Ovary (tissue), 9 donors: Measurements from ENCODE around the gene CSTPP1. TPM values are rescaled to one million over a fixed set of nuclear protein-coding genes. Genes with fewer than 3 reads are reported as not detected.

Source experiments
- DNase-seq, 5 donors: peaks; one replicate each; pipeline ENCODE4 v3.0.0-alpha.2; 2019 to 2020
- H3K27ac ChIP-seq, 2 donors: fragments of 200-600 bp; one replicate each; pipeline versions ENCODE4 v1.5.1 to v1.8.0; 2019 to 2022
- H3K27me3 ChIP-seq: fragments of 200-600 bp; one replicate; pipeline ENCODE4 v1.8.0; 2022
- H3K36me3 ChIP-seq: fragments of 200-600 bp; sonication (generic); one replicate; pipeline ENCODE4 v1.5.1; 2019
- H3K4me1 ChIP-seq: one replicate; pipeline ENCODE4 v1.8.1; 2013; ENCODE audit warnings: mild to moderate bottlenecking, moderate library complexity; ENCODE audit not compliant: insufficient read depth
- H3K4me3 ChIP-seq: fragments of 200-600 bp; sonication (generic); one replicate; pipeline ENCODE4 v1.5.1; 2017
- H3K9me3 ChIP-seq, 2 donors: fragments of 200-600 bp in 1 of 2; sonication (generic) in 1 of 2; one replicate each; pipeline versions ENCODE4 v1.5.1 to v1.8.1; 2013 to 2019; ENCODE audit warnings: mild to moderate bottlenecking in 1 of 2, moderate library complexity in 1 of 2
- EP300 ChIP-seq: sonication (generic); formaldehyde crosslinking; IDR thresholded peaks from one replicate; pipeline ENCODE4 v1.6.1; 2017; ENCODE audit warnings: antibody characterized with exemption
- POLR2A ChIP-seq: fragments of 450-650 bp; IDR thresholded peaks from one replicate; pipeline ENCODE4 v1.6.1; 2017; ENCODE audit warnings: antibody characterized with exemption, mild to moderate bottlenecking, moderate library complexity
- WGBS, 3 donors: extraction: QIAGEN DNeasy Blood & Tissue Kit in 1 of 3; methylation state at CpG; one replicate each; pipeline versions ENCODE4 v1.1.5 to v1.1.7; 2013 to 2017; 5-methylcytosine and 5-hydroxymethylcytosine counted together
- intact Hi-C, 4 donors: fragments of 100-400 bp; cut with DNase I; formaldehyde crosslinking; loops; one replicate each; pipeline versions ENCODE4 v1.11.0 to v1.15.1; 2022 to 2023
- polyA plus RNA-seq, 2 donors: library from polyadenylated mRNA; stranded (reverse); fragments of 200-250 nt in 1 of 2; fragments of 350-450 nt in 1 of 2; fragmentation: Illumina TruSeq in 1 of 2; extraction: RNeasy Lipid Tissue Mini Kit (QIAGEN cat#74804) in 1 of 2; gene quantifications; one replicate each; pipeline ENCODE4 v1.2.3, GENCODE V29; 2013 to 2014
- total RNA-seq, 7 donors: library from RNA; depleted of rRNA in 2 of 7; stranded (reverse); fragments of >200 nt in 2 of 7; fragmentation: NEBNext Ultra II Directional in 3 of 7; extraction: Animal tissue kit (Norgen Biotek cat#: 25700) in 3 of 7; gene quantifications; one replicate each; pipeline versions ENCODE4 v1.1.0 to v1.2.4, GENCODE V29; 2016 to 2023
- TF ChIP-seq, protein P1 (sequence below), 3 donors: fragments of 450-650 bp in 2 of 3; fragments of 200-600 bp in 1 of 3; IDR thresholded peaks; one replicate each; pipeline versions ENCODE4 v1.5.1 to v1.8.0; 2016 to 2022; ENCODE audit warnings: antibody characterized with exemption in 3 of 3, mild to moderate bottlenecking in 1 of 3
- donor health status: DM: no; HTN: no; CAD: no; lungs with moderate emphysema.
- donor health status: DM: no; HTN: no; CAD: no.
- donor health status: Bipolar disorder and iron deficiency.
- donor health status: DM: yes; HTN: yes; CAD: no.
- donor health status: DM: no; HTN: no; CAD: no.
- donor health status: DM: yes; HTN: yes; CAD: no.

CSTPP1 gene
- total and polyA plus RNA-seq, 9 donors: 20.3 to 42.6 (median 25.6) TPM

DNA sequence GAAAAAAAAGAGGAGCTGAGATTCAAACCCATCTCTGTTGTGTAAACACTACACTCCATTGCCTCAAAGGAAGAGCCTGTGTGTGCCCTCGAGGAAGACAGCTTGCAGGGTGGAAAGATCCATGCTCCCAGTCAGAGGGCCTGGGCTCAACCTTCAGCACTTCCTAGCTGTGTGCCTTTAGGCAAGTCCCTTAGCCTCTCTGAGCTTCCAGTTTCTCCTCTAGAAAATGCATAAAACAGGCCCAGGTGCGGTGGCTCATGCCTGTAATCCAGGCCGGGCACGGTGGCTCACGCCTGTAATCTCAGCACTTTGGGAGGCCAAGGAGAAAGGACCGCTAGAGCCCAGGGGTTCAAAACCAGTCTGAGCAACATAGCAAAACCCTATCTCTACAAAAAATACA is 244.7 kb downstream of the CSTPP1 start:
- Histone ChIP-seq H3K36me3 (no peaks in the 10 kb centered on the region), H3K9me3 (no peaks in the 10 kb centered on the region), H3K4me3 (no peak overlapping the region), H3K27me3 (no peaks in the 10 kb centered on the region), H3K27ac (no peak overlapping the region), H3K4me1 (peaks cover 13% of the 10 kb centered on the region)
- intact Hi-C loops: loop anchor here in 2 of 4 donors (5.0 to 10.0 kb wide), 3 partner anchors 76 to 234 kb away; partner anchors contain the start of genes MYBPC3 (in 1 of the 2) and NR1H3 (in 1 of the 2)
- no peak for DNase-seq
- WGBS, 3 donors: 83 to 90% (median 88%) methylated on average over 6 of the region's 6 CpGs
- TF ChIP-seq, protein P1, sequence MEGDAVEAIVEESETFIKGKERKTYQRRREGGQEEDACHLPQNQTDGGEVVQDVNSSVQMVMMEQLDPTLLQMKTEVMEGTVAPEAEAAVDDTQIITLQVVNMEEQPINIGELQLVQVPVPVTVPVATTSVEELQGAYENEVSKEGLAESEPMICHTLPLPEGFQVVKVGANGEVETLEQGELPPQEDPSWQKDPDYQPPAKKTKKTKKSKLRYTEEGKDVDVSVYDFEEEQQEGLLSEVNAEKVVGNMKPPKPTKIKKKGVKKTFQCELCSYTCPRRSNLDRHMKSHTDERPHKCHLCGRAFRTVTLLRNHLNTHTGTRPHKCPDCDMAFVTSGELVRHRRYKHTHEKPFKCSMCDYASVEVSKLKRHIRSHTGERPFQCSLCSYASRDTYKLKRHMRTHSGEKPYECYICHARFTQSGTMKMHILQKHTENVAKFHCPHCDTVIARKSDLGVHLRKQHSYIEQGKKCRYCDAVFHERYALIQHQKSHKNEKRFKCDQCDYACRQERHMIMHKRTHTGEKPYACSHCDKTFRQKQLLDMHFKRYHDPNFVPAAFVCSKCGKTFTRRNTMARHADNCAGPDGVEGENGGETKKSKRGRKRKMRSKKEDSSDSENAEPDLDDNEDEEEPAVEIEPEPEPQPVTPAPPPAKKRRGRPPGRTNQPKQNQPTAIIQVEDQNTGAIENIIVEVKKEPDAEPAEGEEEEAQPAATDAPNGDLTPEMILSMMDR (IDR thresholded peaks at IDR 0.05): no peak
- no peak for TF ChIP-seq POLR2A
- no peak for TF ChIP-seq EP300

DNA sequence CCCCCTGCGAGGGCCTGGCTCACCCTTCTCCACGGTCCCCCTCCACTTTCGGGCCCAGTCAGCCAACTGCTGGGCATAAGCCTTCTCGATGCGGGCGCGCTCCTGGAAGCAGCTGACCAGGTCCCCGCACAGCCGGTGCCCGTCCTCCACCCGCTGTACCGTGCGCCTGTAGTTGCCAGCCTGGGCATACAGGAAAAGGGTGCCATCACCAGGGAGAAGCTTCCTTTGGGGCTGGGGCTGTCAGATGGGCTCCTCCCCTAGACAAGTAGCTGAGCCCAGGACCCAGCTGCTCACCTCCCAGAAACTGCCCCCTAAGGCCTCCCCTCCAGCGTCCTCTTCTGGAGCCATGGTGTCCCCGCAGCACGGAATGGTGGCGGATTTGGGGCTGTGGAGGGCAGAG is 245.8 kb downstream of the CSTPP1 start:
- TF ChIP-seq, protein P1 (IDR thresholded peaks at IDR 0.05): no peak
- TF ChIP-seq POLR2A (no peak), EP300 (no peak)
- no peak for DNase-seq
- no peaks in the 10 kb centered on the region for H3K9me3 ChIP-seq
- H3K4me1 ChIP-seq: peaks cover 16% of the 10 kb centered on the region
- no peaks in the 10 kb centered on the region for H3K36me3 ChIP-seq
- intact Hi-C loops: loop anchor here in 2 of 4 donors (5.0 to 10.0 kb wide), 3 partner anchors 75 to 232 kb away; partner anchors contain the start of genes MYBPC3 (in 1 of the 2) and NR1H3 (in 1 of the 2)
- WGBS, 3 donors: 93 to 97% (median 94%) methylated on average over 17 of the region's 17 CpGs
- no peak overlapping the region for H3K4me3 ChIP-seq
- no peak overlapping the region for H3K27ac ChIP-seq
- H3K27me3 ChIP-seq: no peaks in the 10 kb centered on the region

DNA sequence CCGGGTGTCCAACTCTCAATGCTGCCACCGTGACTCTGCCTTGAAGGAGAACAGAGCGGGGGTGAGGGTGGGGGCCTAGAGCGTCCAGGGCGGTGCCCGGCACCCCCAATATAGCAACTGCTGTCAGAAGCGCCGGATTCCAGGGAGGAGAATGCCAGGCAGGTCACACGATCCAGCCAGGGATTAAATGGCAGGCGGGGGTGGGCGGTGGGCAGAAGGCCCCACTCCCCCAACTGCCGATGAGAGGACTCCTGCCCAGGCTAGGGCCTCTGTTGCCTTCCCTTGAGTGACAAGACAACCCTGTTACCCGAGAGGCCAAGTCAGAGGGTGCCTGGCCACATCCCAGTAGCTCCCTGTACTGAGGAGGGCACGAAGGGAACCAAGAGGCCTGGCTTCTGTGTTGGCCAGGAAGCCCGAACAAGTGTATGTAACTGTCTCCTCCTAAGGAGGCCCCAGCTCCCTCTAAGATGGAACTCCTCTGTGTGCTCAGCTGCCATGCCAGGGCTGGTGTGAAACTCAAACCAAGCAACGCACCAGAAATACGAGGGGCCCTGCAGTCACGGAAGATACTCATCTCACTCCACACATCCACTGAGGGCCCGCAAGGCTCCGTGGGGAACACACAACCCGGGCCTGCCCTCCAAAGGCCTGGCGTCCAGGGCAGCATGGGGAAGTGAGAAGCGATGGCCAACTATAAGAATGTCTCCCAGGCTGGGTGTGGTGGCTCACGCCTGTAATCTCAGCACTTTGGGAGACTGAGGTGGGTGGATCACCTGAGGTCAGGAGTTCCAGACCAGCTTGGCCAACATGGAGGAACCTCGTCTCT is 246.7 kb downstream of the CSTPP1 start:
- WGBS, 3 donors: 91 to 94% (median 93%) methylated on average over 22 to 25 of the region's 25 CpGs
- Histone ChIP-seq H3K9me3 (no peaks in the 10 kb centered on the region), H3K27ac (no peak overlapping the region), H3K36me3 (no peaks in the 10 kb centered on the region), H3K4me3 (no peak overlapping the region), H3K4me1 (peaks cover 8% of the 10 kb centered on the region), H3K27me3 (no peaks in the 10 kb centered on the region)
- TF ChIP-seq, protein P1 (IDR thresholded peaks at IDR 0.05): no peak
- TF ChIP-seq POLR2A (no peak), EP300 (no peak)
- intact Hi-C loops: loop anchor here in 2 of 4 donors (5.0 to 10.0 kb wide), 3 partner anchors 74 to 232 kb away; partner anchors contain the start of genes MYBPC3 (in 1 of the 2) and NR1H3 (in 1 of the 2)
- no peak for DNase-seq

DNA sequence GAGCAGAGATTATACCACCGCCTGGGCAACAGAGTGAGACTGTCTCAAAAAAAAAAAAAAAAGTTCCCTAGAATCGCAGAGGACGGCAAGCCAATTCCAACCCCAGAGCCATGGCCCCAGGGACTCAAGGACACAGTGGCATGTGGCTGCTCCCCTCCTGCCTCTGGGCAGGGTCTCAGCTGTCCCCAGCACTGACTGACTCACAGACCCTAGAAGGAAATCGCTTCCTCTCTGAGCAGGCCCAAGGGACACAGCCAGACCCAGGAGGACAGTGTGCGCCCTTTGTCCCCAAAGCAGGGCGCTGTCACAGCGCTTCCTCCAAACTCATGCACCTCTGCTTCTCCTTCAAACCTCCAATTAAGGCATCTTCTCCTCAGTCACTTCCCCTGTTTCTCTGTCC is 247.4 kb downstream of the CSTPP1 start:
- Histone ChIP-seq H3K4me1 (peaks cover 8% of the 10 kb centered on the region), H3K4me3 (no peak overlapping the region), H3K36me3 (no peaks in the 10 kb centered on the region), H3K27me3 (no peaks in the 10 kb centered on the region), H3K9me3 (no peaks in the 10 kb centered on the region), H3K27ac (no peak overlapping the region)
- TF ChIP-seq EP300 (no peak), POLR2A (no peak)
- TF ChIP-seq, protein P1 (IDR thresholded peaks at IDR 0.05): no peak
- no peak for DNase-seq
- intact Hi-C loops: loop anchor here in 3 of 4 donors (2.0 to 10.0 kb wide), 4 partner anchors 31 to 231 kb away; partner anchors contain the start of genes DDB2 (in 1 of the 3), MYBPC3 (in 1 of the 3) and NR1H3 (in 1 of the 3)
- 89 to 96% (median 91%) methylated on average over 7 of the region's 7 CpGs for WGBS, 3 donors
